NCI-H524 (cell line): ENCODE results near the gene MED16.
A peak's percentile ranks its signal among the peaks of the same experiment; 100 is the strongest.
"Not testable (repeated sequence)": the region's sequence is repeated elsewhere in the genome, so short reads cannot be mapped to it uniquely, and the experiment has no call there.

ENCODE experiments used
- DNase-seq, 2 experiments: peaks; one replicate each; lab custom pipeline; 2025; lab: John Stamatoyannopoulos, UW

Gene MED16

GRCh38 chr19:853614-854220 lies 39.3 kb downstream of the MED16 start:
- DNase-seq = not testable (repeated sequence)

DNA sequence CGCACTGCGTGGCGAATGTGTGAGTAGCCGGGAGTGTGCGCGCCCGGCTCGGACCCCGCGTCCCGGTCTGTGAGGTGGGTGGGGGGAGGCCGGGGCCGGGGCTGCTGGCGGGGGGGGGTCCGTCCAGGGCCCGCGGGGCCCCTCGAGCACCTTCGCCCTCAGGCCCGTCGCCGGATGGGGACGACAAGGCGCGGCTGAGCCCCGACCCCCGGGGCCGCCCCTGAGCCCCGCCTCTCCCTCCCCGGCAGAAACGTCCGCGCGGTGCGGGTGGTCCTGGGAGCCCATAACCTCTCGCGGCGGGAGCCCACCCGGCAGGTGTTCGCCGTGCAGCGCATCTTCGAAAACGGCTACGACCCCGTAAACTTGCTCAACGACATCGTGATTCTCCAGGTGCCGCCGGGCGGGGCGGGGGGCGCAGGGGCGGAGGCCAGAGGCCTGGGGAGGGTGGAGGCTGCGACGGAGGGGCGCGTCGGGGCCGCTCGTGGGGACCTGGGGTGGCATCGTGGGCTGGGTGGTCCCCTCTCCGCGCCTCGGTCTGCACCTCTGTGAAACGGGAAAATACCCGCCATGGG lies 39.9 kb downstream of the MED16 start:
- no peak for DNase-seq

DNA sequence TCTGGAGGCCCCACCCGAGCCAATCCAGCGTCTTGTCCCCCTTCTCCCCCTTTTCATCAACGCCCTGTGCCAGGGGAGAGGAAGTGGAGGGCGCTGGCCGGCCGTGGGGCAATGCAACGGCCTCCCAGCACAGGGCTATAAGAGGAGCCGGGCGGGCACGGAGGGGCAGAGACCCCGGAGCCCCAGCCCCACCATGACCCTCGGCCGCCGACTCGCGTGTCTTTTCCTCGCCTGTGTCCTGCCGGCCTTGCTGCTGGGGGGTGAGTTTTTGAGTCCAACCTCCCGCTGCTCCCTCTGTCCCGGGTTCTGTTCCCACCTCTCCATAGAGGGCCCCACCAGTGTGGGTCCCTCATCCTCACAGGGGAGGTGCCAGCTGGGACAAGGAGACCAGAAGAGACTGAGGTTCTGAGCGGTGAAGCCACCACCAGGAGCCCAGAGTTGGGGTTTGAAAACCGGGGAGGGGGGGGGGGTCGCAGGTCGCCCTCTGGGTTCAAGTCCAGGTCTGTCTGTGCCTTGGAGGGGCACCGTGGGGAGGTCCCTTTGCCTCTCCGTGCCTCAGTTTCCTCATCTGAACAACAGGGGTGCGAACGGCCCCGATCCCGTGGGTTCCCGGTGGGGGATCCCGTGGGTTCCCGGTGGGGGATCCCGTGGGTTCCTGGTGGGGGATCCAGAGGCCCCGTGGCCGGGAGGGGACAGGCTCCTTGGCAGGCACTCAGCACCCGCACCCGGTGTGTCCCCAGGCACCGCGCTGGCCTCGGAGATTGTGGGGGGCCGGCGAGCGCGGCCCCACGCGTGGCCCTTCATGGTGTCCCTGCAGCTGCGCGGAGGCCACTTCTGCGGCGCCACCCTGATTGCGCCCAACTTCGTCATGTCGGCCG lies 40.6 kb downstream of the MED16 start, which contains the start of gene ELANE:
TSS of gene ELANE (plus strand) at position 168 of the 878 bp plus-strand sequence. CDS start at position 194, 26 bp downstream.
- no peak for DNase-seq

DNA sequence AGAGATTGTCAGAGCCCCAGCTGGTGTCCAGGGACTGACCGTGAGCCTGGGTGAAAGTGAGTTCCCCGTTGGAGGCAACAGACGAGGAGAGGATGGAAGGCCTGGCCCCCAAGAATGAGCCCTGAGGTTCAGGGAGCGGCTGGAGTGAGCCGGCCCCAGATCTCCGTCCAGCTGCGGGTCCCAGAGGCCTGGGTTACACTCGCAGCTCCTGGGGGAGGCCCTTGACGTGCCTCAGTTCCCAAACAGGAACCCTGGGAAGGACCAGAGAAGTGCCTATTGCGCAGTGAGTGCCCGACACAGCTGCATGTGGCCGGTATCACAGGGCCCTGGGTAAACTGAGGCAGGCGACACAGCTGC lies 42.0 kb downstream of the MED16 start:
- no peak for DNase-seq

DNA sequence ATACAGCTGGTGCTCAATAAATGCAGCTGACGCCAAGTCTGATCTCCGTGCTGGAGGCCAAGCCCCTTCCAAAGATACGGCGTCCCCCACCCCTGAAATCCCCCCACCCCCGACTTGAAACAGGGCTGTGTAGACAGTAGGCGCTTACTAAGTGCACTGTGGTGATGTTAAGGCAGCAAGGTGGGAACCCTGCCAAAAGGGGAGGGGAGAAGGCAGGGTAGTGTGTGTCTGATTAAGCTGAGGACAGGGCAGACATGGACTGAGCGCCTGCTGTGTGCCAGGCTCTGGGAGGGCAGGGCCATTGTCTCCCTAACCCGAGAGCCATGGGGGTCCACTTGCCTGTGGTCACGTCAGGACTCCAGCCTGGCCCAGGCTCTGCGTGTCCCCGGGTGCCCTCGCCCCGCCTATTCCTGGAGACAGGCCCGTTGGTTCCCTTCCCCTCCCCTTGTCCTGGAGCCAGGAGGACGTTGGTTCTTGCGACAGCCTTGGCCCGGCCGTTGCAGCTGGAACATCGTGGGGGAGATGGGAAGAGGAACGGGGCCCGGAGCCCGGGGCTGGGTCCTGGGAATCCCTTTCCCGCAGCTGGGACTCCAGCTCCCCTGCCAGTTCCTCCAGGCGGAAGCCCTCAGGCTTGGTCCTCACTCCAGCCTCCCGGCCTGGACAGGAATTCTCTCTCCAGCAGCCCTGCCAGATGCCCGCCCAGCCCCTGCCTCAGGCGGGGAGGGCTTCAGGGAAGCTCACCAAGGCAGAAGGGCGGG lies 42.6 kb downstream of the MED16 start:
- DNase-seq = peak; percentile 52 to 76

GRCh38 chr19:849195-849594 lies 43.8 kb downstream of the MED16 start:
- DNase-seq = not testable (repeated sequence)

DNA sequence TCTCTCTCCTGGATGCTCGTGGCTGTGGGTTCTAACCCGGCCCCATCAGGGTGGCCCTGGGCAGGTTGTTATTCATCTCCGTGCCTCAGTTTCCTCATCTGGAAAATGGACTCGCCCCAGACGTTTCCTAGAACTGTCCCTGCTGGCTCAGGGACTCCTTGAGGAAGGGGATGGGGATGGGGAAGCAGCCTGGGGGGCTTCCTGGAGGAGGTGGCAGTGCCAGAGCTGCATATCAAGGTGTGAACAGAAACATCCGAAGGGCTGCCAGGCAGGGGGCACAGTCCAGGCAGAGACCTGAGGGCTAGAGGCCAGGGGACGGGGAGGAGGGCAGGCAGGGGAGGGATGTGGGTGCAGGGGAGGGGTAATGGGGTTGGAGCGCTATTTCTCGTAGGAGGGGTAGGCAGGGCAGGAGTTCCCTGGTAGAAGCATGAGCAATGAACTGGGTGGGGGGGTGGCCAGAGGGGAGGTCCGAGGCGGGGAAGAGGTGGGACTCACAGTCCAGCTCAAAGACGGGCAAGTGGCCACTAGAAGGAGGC lies 44.5 kb downstream of the MED16 start:
- no peak for DNase-seq

DNA sequence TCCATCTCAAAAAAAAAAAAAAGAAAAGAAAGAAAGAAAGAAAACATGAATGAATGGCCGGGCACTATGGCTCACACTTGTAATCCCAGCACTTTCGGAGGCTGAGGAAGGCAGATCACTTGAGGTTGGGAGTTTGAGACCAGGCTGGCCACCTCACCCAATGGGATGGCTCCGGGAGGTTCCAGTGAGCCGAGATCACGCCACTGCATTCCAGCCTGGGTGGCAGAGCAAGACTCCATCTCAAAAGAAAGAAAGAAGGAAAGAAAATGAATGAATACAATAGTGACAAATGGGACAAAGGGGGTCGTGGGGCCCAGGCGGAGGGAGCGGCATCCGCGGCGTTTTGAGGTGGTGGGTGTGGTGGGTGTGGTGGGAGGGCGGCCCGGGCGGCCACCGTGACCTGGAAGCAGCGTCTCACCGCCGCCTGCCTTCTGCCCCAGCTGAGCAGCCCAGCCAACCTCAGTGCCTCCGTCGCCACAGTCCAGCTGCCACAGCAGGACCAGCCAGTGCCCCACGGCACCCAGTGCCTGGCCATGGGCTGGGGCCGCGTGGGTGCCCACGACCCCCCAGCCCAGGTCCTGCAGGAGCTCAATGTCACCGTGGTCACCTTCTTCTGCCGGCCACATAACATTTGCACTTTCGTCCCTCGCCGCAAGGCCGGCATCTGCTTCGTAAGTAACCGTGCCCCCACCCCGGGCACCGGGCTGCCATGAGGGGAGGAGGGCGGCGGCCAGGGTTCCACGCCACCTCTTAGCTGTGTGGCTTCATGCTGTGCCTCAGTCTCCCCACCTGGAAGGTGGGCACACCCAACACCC lies 47.1 kb downstream of the MED16 start:
- no peak for DNase-seq

DNA sequence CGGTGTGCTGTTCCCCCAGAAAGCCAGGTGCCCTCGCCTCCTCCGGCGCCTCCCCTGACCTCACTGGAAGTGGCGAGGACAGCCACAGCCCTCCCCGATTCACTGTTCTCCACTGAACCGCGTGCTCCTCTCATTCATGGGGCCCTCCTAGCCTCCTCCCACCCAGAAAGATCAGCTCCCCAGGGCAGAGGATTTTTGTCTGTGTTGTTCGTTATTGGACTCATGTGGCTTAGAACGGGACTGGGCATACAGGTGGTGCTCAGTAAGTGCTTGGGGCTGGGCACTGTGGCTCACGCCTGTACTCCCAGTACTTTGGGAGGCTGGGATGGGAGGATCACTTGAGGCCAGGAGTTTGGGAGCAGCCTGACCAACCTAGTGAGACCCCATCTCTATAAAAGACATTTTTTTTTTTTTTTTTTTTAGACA lies 48.4 kb downstream of the MED16 start:
- no peak for DNase-seq

DNA sequence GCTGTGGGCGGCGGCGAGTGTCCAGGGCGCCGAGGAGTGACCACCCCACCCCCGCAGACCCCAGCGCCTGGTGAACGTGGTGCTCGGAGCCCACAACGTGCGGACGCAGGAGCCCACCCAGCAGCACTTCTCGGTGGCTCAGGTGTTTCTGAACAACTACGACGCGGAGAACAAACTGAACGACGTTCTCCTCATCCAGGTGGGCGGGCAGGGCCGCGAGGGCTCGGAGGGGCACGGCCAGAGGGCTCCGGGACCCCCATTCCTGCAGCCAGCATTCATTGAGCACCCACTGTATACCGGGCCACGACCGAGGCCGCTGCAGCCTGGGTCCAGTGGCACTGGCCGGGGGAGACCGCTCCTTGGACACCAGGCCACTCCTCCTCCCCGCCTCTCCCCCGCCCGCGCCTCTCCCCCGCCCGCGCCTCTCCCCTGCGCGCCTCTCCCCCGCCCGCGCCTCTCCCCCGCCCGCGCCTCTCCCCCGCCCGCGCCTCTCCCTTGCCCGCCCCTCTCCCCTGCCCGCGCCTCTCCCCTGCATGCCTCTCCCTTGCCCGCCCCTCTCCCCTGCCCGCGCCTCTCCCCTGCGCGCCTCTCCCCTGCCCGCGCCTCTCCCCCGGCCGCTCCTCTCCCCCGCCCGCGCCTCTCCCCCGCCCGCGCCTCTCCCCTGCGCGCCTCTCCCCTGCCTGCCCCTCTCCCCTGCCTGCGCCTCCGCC lies 49.0 kb downstream of the MED16 start:
- no peak for DNase-seq

DNA sequence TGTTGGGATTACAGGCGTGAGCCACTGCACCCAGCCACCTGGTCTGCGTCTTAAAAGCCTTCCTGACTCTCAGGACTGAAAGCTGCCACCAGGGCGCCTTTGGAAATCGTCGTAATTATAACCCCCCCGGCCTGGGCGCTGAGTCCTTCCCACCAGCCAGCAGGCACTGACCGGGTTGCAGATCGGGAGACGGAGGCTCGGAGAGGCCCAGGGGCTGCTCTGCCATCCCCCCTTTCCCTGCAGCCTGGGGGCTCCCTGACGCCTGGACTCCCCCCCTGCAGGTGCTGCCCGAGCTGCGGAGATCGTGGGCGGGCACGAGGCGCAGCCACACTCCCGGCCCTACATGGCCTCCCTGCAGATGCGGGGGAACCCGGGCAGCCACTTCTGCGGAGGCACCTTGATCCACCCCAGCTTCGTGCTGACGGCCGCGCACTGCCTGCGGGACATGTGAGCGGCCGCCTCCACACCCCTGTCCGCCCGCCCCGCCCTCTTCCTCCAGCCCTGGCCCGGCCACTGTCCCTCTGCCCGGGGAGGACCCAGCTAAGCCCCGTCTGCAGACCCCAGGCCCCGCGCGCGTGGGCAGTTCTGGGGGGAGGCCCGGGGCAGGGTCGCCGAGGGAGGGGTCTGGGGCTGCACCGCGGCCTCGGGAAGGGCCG lies 49.7 kb downstream of the MED16 start:
- DNase-seq = peak in 1 of 2 experiments; percentile 42

GRCh38 chr19:842802-843179 lies 50.2 kb downstream of the MED16 start:
- DNase-seq = not testable (repeated sequence)

DNA sequence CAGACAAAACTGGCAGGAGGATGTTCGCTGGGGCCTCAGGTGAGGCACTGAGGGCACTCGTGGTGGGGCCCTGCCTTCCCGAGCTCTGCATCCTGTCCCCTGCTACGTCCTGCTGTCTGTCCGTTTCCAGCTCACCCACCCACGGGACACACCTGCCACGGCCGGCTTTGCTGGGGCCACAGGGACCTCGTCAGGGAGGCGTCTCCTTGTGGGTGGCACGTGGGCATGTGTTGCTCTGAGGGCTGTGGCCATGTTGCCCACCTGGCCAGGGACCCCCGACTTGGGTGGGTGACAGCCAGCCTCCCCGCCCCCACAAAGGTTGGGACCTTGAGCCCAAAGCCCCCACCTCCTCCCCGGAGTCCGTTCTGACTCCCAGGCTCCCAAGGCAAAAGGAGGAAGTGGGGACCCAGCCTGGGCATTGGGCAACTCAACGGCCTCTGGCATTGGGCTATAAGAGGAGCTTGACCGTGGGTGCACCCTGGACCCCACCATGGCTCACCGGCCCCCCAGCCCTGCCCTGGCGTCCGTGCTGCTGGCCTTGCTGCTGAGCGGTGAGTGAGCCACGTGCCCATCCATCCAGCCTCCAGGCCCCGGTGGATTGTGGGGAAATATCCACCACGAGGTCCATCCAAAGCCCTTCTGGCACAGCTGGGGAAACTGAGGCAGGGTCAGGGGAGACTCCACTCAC lies 52.3 kb downstream of the MED16 start, which contains the start of gene PRTN3:
TSS of gene PRTN3 (plus strand) at position 481 of the 688 bp plus-strand sequence. CDS start at position 491, 10 bp downstream.
- no peak for DNase-seq

- no peak for DNase-seq
Observed at GRCh38 chr19:835210-835810, 57.7 kb downstream of the MED16 start.

DNA sequence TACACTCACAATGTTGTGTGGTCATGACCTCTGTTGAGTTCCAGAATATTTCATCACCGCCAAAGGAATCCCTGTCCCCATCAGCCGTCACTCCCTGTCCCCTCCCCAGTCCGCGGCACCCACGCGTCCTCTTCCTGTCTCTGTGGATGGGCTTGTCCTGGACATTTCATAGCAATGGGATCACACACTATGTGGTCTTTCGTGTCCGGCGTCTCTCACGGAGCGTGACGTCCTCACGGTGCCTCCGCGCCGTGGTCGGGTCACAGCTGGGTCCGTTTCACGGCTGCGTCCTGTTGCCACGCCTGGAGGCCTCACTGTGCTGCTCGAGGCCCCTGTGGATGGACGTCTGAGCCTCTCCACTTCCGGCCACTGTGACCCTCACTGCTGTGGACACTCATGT lies 58.8 kb downstream of the MED16 start:
- DNase-seq = no peak

- DNase-seq = no peak
Observed at GRCh38 chr19:831407-832369, 61.3 kb downstream of the MED16 start.

- no peak for DNase-seq
Observed at GRCh38 chr19:829129-829758, 63.7 kb downstream of the MED16 start.
